DMS153 treated with DMSO at 0.1 percent for 48 hours (cell line): ENCODE results near the gene CLEC5A.
"Not testable (repeated sequence)": the region's sequence is repeated elsewhere in the genome, so short reads cannot be mapped to it uniquely, and the experiment has no call there.

Experiments
- DNase-seq: peaks from one replicate; lab custom pipeline; 2025; ENCODE audit not compliant: unreplicated experiment; lab: John Stamatoyannopoulos, UW

CLEC5A gene

GRCh38 chr7:141946796-141947195 is at the start of gene CLEC5A:
TSS of gene CLEC5A (minus strand) at chr7:141946974. CDS start at chr7:141946292, 682 bp downstream.
- DNase-seq: no peak

GRCh38 chr7:141993354-141993753 is 46.6 kb upstream of the CLEC5A start:
- no peak for DNase-seq

GRCh38 chr7:141992688-141993087 is 45.9 kb upstream of the CLEC5A start:
- DNase-seq: no peak

- no peak for DNase-seq
These were observed 45.4 kb upstream of the CLEC5A start for GRCh38 chr7:141992156-141992555.

GRCh38 chr7:141991140-141991539 is 44.4 kb upstream of the CLEC5A start:
- no peak for DNase-seq

GRCh38 chr7:141990011-141990725 is 43.4 kb upstream of the CLEC5A start:
- no peak for DNase-seq

GRCh38 chr7:141987803-141988202 is 41.0 kb upstream of the CLEC5A start:
- not testable (repeated sequence) for DNase-seq

GRCh38 chr7:141986923-141987322 is 40.1 kb upstream of the CLEC5A start:
- no peak for DNase-seq

GRCh38 chr7:141985926-141986325 is 39.2 kb upstream of the CLEC5A start:
- not testable (repeated sequence) for DNase-seq

- DNase-seq: no peak
These were observed 32.8 kb upstream of the CLEC5A start for GRCh38 chr7:141979568-141979967.

- DNase-seq: no peak
These were observed 31.6 kb upstream of the CLEC5A start for GRCh38 chr7:141978351-141978750.

- DNase-seq: no peak
These were observed 29.9 kb upstream of the CLEC5A start for GRCh38 chr7:141976524-141977245.

- DNase-seq: no peak
These were observed 29.2 kb upstream of the CLEC5A start for GRCh38 chr7:141975806-141976523.

- DNase-seq: peak; percentile 72
These were observed 28.1 kb upstream of the CLEC5A start for GRCh38 chr7:141974831-141975230.

GRCh38 chr7:141973673-141974072 is 26.9 kb upstream of the CLEC5A start, which contains the start of gene TAS2R38:
TSS of gene TAS2R38 (minus strand) at chr7:141973773. CDS start at chr7:141973689, 84 bp downstream.
- DNase-seq: no peak

- DNase-seq: no peak
These were observed 14.1 kb upstream of the CLEC5A start for GRCh38 chr7:141960687-141961422.

GRCh38 chr7:141956084-141956483 is 9.3 kb upstream of the CLEC5A start:
- DNase-seq: no peak

- DNase-seq: no peak
These were observed 7.6 kb upstream of the CLEC5A start for GRCh38 chr7:141954334-141954733.

GRCh38 chr7:141952461-141952860 is 5.7 kb upstream of the CLEC5A start:
- no peak for DNase-seq

- no peak for DNase-seq
These were observed 4.0 kb upstream of the CLEC5A start for GRCh38 chr7:141950806-141951205.

GRCh38 chr7:141949911-141950310 is 3.1 kb upstream of the CLEC5A start:
- DNase-seq: no peak
